ENCODE measurements around the gene RSPRY1. TPM values are rescaled to one million over a fixed set of nuclear protein-coding genes. Genes with fewer than 3 reads are reported as not detected.

The RSPRY1 gene
- total and polyA plus RNA-seq, 2 of the 4 experiments (the other 2 are of a cell fraction): 25.2 to 62.2 TPM

- Histone ChIP-seq H3K27me3 (ENCODE audit: control insufficient read depth, insufficient read depth, low read length) (no peaks in the 10 kb centered on the region), H3K56ac (ENCODE audit: extremely low read depth, insufficient read depth, low read length) (no peak overlapping the region), H3K4me2 (ENCODE audit: low read depth, low read length) (no peak overlapping the region), H3K4me3 (ENCODE audit: insufficient read depth, low read depth, low read length) (no peak overlapping the region), H4K20me1 (ENCODE audit: insufficient read depth, low read length) (no peaks in the 10 kb centered on the region), H3K79me1 (ENCODE audit: low read depth in 1 of 2, low read length in 2 of 2) (peaks cover 5 to 8% of the 10 kb centered on the region in 2 experiments; a peak in 1 of 4 replicates), H3K14ac (replicated peaks; ENCODE audit: low read depth, low read length) (no peak overlapping the region), H3K9me3 (ENCODE audit: control insufficient read depth, insufficient read depth, low read length) (no peaks in the 10 kb centered on the region), H2AFZ (replicated peaks; ENCODE audit: low read length, poor library complexity) (no peak overlapping the region), H3K18ac (ENCODE audit: low read depth, low read length) (no peak overlapping the region), H2AK5ac (ENCODE audit: low read depth, low read length) (no peak overlapping the region), H3K23ac (ENCODE audit: low read depth, low read length) (no peak overlapping the region), H3K4me1 (ENCODE audit: control insufficient read depth, insufficient read depth, low read length) (no peaks in the 10 kb centered on the region), H2BK20ac (ENCODE audit: low read depth, low read length) (no peak overlapping the region), H4K5ac (ENCODE audit: low read depth, low read length) (no peak overlapping the region), H3K36me3 (ENCODE audit: control insufficient read depth, insufficient read depth, low read length) (peaks cover 30% of the 10 kb centered on the region), H4K8ac (ENCODE audit: low read depth in 2 of 2, low read length in 2 of 2) (no peak overlapping the region), H2BK5ac (ENCODE audit: low read depth, low read length, poor library complexity, severe bottlenecking) (no peak overlapping the region), H3K9ac (ENCODE audit: low read depth, low read length) (no peak overlapping the region), H4K91ac (ENCODE audit: insufficient read depth, low read depth, low read length) (no peak overlapping the region), H2BK15ac (ENCODE audit: low read depth, low read length) (no peak overlapping the region), H3K9me1 (ENCODE audit: insufficient read depth, low read length) (no peaks in the 10 kb centered on the region), H2BK120ac (ENCODE audit: low read depth, low read length) (no peak overlapping the region), H2AK9ac (replicated peaks; ENCODE audit: low read depth, low read length, poor library complexity) (no peak overlapping the region), H3K27ac (ENCODE audit: insufficient read depth, low read length) (no peak overlapping the region), H3K4ac (ENCODE audit: low read depth, low read length) (no peak overlapping the region)
- no peak for DNase-seq
- intact Hi-C loops (cut with micrococcal nuclease) (no loop called here), in situ Hi-C loops (cut with MboI; ENCODE audit: low sequenced_read_pairs) (no loop called here), dilution Hi-C loops (cut with HindIII; ENCODE audit: low sequenced_read_pairs, unreplicated experiment) (no loop called here)
- ATAC-seq (ENCODE audit: low read depth): no peak
- WGBS, 2 experiments (ENCODE audit: extremely low coverage in 2 of 2, insufficient read length in 1 of 2): 78% methylated on average over 1 of the region's 1 CpG; no CpG with 5 or more reads in 1 of the 2 experiments
- no TSS peak for BruUV-seq (replicated peaks)
- no peak for TF ChIP-seq MAFK (IDR thresholded peaks at IDR 0.05; ENCODE audit: low read depth, low read length)
- no peak for TF ChIP-seq RCOR1 (IDR thresholded peaks at IDR 0.05; ENCODE audit: insufficient replicate concordance, low read length)
- TF ChIP-seq NFE2L2 (IDR thresholded peaks at IDR 0.05; ENCODE audit: low read depth, low read length): no peak
- TF ChIP-seq CEBPB (IDR thresholded peaks at IDR 0.05; ENCODE audit: low read depth, low read length): no peak
- no peak for TF ChIP-seq POLR2A (IDR thresholded peaks at IDR 0.05; ENCODE audit: low read depth, low read length)
- no peak for TF ChIP-seq MAZ (IDR thresholded peaks at IDR 0.05; ENCODE audit: borderline replicate concordance, low read depth, low read length)
- TF ChIP-seq, protein P1, sequence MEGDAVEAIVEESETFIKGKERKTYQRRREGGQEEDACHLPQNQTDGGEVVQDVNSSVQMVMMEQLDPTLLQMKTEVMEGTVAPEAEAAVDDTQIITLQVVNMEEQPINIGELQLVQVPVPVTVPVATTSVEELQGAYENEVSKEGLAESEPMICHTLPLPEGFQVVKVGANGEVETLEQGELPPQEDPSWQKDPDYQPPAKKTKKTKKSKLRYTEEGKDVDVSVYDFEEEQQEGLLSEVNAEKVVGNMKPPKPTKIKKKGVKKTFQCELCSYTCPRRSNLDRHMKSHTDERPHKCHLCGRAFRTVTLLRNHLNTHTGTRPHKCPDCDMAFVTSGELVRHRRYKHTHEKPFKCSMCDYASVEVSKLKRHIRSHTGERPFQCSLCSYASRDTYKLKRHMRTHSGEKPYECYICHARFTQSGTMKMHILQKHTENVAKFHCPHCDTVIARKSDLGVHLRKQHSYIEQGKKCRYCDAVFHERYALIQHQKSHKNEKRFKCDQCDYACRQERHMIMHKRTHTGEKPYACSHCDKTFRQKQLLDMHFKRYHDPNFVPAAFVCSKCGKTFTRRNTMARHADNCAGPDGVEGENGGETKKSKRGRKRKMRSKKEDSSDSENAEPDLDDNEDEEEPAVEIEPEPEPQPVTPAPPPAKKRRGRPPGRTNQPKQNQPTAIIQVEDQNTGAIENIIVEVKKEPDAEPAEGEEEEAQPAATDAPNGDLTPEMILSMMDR (conservative IDR thresholded peaks at IDR 0.05; ENCODE audit: low read depth, low read length): no peak
- TF ChIP-seq, protein P2, sequence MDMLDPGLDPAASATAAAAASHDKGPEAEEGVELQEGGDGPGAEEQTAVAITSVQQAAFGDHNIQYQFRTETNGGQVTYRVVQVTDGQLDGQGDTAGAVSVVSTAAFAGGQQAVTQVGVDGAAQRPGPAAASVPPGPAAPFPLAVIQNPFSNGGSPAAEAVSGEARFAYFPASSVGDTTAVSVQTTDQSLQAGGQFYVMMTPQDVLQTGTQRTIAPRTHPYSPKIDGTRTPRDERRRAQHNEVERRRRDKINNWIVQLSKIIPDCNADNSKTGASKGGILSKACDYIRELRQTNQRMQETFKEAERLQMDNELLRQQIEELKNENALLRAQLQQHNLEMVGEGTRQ (IDR thresholded peaks at IDR 0.05; ENCODE audit: low read depth, low read length): no peak
- TF ChIP-seq CHD1 (IDR thresholded peaks at IDR 0.05; ENCODE audit: low read depth, low read length): no peak
- no peak for TF ChIP-seq MXI1 (IDR thresholded peaks at IDR 0.05; ENCODE audit: borderline replicate concordance, low read depth, low read length)
- no peak for TF ChIP-seq SMC3 (IDR thresholded peaks at IDR 0.05; ENCODE audit: low read depth, low read length)
- TF ChIP-seq BHLHE40 (IDR thresholded peaks at IDR 0.05; ENCODE audit: low read depth, low read length): no peak
- CTCF ChIA-PET: no interaction called here
- POLR2A ChIA-PET (ENCODE audit: unreplicated experiment): no interaction called here
Measured at GRCh38 chr16:57163842-57164241, 22.3 kb upstream of the RSPRY1 start.
